HEK293T (cell line): Measurements from ENCODE around the gene CFD.
A peak's percentile ranks its signal among the peaks of the same experiment; 100 is the strongest.

ENCODE experiments used
- CTCF ChIA-PET: fragments of 350-600 bp; formaldehyde crosslinking; extraction: SDS; loops from one replicate; lab custom pipeline; 2021; ENCODE audit warnings: antibody characterized with exemption, inconsistent platforms; lab: Yijun Ruan, JAX
- POLR2A ChIA-PET: fragments of 350-600 bp; formaldehyde crosslinking; extraction: SDS; loops from one replicate; lab custom pipeline; 2020; ENCODE audit warnings: antibody characterized with exemption, inconsistent platforms; lab: Yijun Ruan, JAX
- DNase-seq: peaks from one replicate; pipeline ENCODE4 v3.0.0; 2012; ENCODE audit warnings: mixed read lengths; ENCODE audit errors: extremely low spot score
- ARNT ChIP-seq: fragments of 450-650 bp; IDR thresholded peaks from 2 replicates; pipeline ENCODE4 v1.6.1; 2017; ENCODE audit warnings: mild to moderate bottlenecking
- BHLHE40 ChIP-seq: fragments of 450-650 bp; IDR thresholded peaks from 2 replicates; pipeline ENCODE4 v1.6.1; 2016; ENCODE audit warnings: mild to moderate bottlenecking, moderate library complexity, borderline replicate concordance
- CTBP1 ChIP-seq: fragments of 450-650 bp; IDR thresholded peaks from 2 replicates; pipeline ENCODE4 v1.6.1; 2016; ENCODE audit warnings: borderline replicate concordance
- ELF4 ChIP-seq: fragments of 450-650 bp; IDR thresholded peaks from 2 replicates; pipeline ENCODE4 v1.6.1; 2017; ENCODE audit warnings: antibody characterized with exemption
- FOXA1 ChIP-seq: fragments of 450-650 bp; IDR thresholded peaks from 2 replicates; pipeline ENCODE4 v1.6.1; 2016; ENCODE audit warnings: mild to moderate bottlenecking
- FOXK2 ChIP-seq: fragments of 450-650 bp; IDR thresholded peaks from 2 replicates; pipeline ENCODE4 v1.6.1; 2016; ENCODE audit warnings: mild to moderate bottlenecking
- FOXM1 ChIP-seq: fragments of 450-650 bp; IDR thresholded peaks from 2 replicates; pipeline ENCODE4 v1.6.1; 2017; ENCODE audit warnings: mild to moderate bottlenecking, borderline replicate concordance
- HDGF ChIP-seq: fragments of 450-650 bp; IDR thresholded peaks from 2 replicates; pipeline ENCODE4 v1.6.1; 2017; ENCODE audit warnings: antibody characterized with exemption, borderline replicate concordance
- L3MBTL2 ChIP-seq: fragments of 450-650 bp; conservative IDR thresholded peaks from 2 replicates; pipeline ENCODE4 v1.6.1; 2016; ENCODE audit warnings: mild to moderate bottlenecking
- LEF1 ChIP-seq: fragments of 450-650 bp; IDR thresholded peaks from 2 replicates; pipeline ENCODE4 v1.6.1; 2017; ENCODE audit warnings: mild to moderate bottlenecking, borderline replicate concordance
- NFRKB ChIP-seq: fragments of 450-650 bp; IDR thresholded peaks from 2 replicates; pipeline ENCODE4 v1.6.1; 2016; ENCODE audit warnings: mild to moderate bottlenecking, moderate library complexity
- PKNOX1 ChIP-seq: fragments of 450-650 bp; IDR thresholded peaks from 2 replicates; pipeline ENCODE4 v1.6.1; 2016
- SP1 ChIP-seq: fragments of 450-650 bp; IDR thresholded peaks from 2 replicates; pipeline ENCODE4 v1.6.1; 2017
- SUZ12 ChIP-seq: fragments of 450-650 bp; IDR thresholded peaks from 2 replicates; pipeline ENCODE4 v1.6.1; 2016; ENCODE audit warnings: mild to moderate bottlenecking
- TARDBP ChIP-seq: fragments of 450-650 bp; IDR thresholded peaks from 2 replicates; pipeline ENCODE4 v1.6.1; 2016
- ZNF384 ChIP-seq: fragments of 450-650 bp; IDR thresholded peaks from 2 replicates; pipeline ENCODE4 v1.6.1; 2016

Gene CFD

GRCh38 chr19:867301-867793, 7.9 kb downstream of the CFD start:
- POLR2A ChIA-PET: no interaction called here
- CTCF ChIA-PET: no interaction called here
- no peak for DNase-seq
- TF ChIP-seq FOXM1: peak; percentile 79; the same call in 1 of the 2 replicates
- no peak for TF ChIP-seq FOXK2

GRCh38 chr19:867855-868457, 8.5 kb downstream of the CFD start:
- DNase-seq: no peak
- POLR2A ChIA-PET: no interaction called here
- CTCF ChIA-PET: no interaction called here
- no peak for TF ChIP-seq HDGF

GRCh38 chr19:868458-869244, 9.2 kb downstream of the CFD start:
- TF ChIP-seq L3MBTL2 (0 out of 2 replicates have a peak, but pooled peaks have one; percentile 8), PKNOX1 (no peak), ZNF384 (no peak)
- DNase-seq: no peak
- POLR2A ChIA-PET: no interaction called here
- CTCF ChIA-PET: no interaction called here

- DNase-seq: no peak
- TF ChIP-seq TARDBP: no peak
- 0 out of 2 replicates have a peak, but pooled peaks have one; percentile 30 for TF ChIP-seq HDGF
- no peak for TF ChIP-seq FOXM1
- TF ChIP-seq L3MBTL2: no peak
- ChIA-PET POLR2A (no interaction called here), CTCF (no interaction called here)
Observed at GRCh38 chr19:869245-870177, 10.0 kb downstream of the CFD start.

GRCh38 chr19:870314-870713, 10.8 kb downstream of the CFD start:
- ChIA-PET CTCF (no interaction called here), POLR2A (no interaction called here)
- no peak for TF ChIP-seq SUZ12
- DNase-seq: no peak

GRCh38 chr19:870963-871401, 11.5 kb downstream of the CFD start:
- CTCF ChIA-PET: no interaction called here
- DNase-seq: no peak
- TF ChIP-seq FOXM1 (no peak), CTBP1 (no peak), LEF1 (no peak), ZNF384 (no peak), ARNT (no peak), NFRKB (no peak), SUZ12 (no peak), TARDBP (no peak), L3MBTL2 (no peak), BHLHE40 (no peak), PKNOX1 (no peak), FOXA1 (no peak), ELF4 (no peak), SP1 (no peak), FOXK2 (no peak), HDGF (no peak)
- POLR2A ChIA-PET: no interaction called here

- ChIA-PET POLR2A (no interaction called here), CTCF (no interaction called here)
- TF ChIP-seq HDGF: 0 out of 2 replicates have a peak, but pooled peaks have one; percentile 21
- no peak for TF ChIP-seq SUZ12
- no peak for TF ChIP-seq LEF1
- DNase-seq: peak; percentile 43
Observed at GRCh38 chr19:871446-872265, 12.2 kb downstream of the CFD start.
